IPS-NIHi7 (cell line): ENCODE data around the gene CC2D1A.

Experiments
- DNase-seq: peaks from one replicate; pipeline ENCODE4 v3.0.0; 2012; ENCODE audit warnings: mixed read lengths; ENCODE audit errors: extremely low spot score

The CC2D1A gene

DNA sequence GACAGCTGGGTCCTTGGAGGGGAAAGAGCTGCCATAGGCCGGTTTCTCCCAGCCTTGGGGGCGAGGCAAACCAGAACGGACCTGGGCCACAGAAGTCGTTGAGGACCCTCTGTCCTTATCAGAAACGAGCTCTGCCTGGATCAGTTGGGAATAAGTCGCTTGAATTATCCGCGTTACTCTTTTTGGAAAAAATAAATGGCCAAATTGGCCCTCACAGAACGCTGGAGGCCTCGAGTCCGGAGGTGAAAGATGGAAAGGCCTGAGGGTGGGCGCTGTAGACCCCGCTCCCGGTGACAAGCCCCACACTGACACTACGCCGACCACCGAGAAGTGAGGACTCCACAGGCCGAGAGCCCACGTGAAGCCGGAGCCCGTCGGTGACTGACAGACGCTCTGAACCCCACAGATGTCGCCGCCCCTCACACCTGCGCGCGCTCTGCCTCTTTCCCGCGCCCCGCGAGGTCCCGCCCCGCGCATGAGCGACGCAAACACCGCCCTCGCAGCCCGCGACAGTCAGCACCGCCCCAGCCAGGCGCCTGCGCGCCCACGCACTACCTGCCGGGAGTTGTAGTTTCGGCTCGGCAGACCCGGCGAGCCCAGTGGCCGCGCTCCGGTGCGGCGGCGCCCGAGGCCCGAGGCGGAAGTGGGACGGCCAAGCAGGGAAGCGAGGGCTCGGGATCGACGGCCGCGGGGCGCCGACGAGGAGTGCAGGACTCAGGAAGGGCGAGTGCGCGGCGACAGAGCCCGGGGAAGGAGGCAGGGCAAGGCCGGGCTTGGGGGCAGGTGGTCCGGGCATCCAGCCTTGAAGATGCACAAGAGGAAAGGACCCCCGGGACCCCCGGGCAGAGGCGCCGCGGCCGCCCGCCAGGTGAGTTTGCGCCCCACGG, at the start of gene CC2D1A, which contains the start of gene BRME1:
TSS of gene CC2D1A (plus strand) at position 568 of the 887 bp plus-strand sequence. CDS start at position 809, 241 bp downstream.
TSS of gene BRME1 (minus strand) at position 484 of the 887 bp plus-strand sequence. CDS start 1,225 bp downstream, outside the sequence.
- peak; percentile 99 for DNase-seq

DNA sequence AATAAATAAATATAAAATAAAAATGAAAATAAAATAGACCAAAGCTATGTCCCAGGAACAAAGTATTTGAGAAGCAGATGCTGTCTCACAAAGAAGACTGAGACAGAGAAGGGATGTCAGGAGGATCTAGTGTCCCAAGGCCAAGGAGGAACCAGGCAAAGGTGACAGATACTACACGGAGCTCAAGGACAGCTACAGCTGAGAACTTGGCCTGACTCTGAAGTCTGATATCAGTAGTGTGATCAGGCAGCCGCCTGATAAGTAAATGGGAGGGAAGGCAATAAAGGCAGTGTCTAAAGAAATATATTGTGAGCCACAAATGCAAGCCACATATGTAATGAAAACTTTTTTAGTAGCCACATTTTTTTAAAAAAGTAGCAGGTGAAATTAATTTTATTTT, 49.5 kb upstream of the CC2D1A start:
- no peak for DNase-seq

DNA sequence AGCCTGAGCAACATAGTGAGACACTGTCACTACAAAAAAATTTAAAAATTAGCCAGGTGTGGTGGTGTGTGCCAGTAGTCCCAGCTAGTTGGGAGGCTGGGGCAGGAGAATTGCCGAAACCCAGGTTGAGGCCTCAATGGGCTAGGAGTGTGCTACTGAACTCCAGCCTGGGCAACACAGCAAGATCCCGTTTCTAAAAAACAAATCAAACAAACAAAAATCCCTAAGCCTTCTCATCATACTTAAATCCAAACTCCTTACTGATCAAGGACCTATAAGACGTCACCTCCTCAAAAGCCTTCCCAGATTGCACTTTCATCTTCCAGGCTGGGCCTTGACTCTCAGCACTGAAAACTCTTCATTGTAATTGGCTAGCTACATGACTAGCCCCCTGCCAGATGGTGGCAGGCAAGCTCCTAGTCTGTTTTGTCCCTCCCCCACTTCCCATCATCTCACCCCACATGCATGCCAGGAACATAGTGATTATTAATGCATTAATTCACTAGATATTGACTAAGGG, 46.6 kb upstream of the CC2D1A start:
- DNase-seq = no peak

DNA sequence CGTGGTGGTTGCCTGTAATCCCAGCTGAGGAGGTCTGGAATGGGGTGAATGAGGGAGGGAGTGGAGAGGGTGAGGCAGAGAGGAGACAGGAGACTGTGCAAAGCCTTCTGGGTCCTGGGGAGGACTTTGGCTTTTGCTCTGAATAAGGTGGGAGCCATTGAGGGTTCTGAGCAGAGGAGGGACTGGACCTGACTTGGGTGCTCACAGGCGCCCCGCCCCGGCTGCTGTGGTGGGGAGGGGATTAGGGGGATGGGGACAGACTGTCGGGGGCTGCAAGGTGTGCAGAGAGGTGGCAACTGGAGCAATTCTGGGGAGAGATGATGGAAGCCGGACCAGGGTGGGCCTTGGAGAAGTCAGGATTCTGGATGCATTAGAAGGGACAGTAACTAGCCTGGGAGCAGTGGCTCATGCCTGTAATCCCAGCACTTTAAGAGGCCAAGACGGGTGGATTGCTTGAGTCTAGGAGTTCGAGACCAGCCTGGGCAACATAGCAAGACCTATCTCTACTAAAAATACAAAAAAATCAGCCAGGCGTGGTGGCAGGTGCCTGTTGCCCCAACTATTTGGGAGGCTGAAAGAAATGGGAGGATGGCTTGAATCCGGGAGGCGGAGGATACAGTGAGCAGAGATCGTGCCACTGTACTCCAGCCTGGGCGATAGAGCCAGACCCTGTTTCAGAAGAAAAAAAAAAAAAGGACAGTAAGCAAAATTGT, 45.2 kb upstream of the CC2D1A start:
- DNase-seq = no peak

DNA sequence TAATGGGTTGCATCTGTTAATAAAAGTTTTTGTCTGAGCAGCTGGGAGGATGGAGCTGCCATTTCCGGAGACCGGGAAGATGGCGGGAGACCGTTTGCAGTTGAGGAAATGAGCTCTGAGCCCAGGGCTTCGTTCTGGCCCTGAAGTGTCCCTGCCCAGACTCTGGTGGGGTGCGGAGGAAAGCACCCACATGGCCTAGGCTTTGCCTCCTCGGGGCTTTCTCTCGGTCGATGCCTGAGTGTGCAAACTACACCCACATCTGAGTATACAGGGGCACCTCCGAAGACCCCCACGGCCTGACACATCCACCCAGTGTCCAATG, 44.6 kb upstream of the CC2D1A start:
- no peak for DNase-seq

DNA sequence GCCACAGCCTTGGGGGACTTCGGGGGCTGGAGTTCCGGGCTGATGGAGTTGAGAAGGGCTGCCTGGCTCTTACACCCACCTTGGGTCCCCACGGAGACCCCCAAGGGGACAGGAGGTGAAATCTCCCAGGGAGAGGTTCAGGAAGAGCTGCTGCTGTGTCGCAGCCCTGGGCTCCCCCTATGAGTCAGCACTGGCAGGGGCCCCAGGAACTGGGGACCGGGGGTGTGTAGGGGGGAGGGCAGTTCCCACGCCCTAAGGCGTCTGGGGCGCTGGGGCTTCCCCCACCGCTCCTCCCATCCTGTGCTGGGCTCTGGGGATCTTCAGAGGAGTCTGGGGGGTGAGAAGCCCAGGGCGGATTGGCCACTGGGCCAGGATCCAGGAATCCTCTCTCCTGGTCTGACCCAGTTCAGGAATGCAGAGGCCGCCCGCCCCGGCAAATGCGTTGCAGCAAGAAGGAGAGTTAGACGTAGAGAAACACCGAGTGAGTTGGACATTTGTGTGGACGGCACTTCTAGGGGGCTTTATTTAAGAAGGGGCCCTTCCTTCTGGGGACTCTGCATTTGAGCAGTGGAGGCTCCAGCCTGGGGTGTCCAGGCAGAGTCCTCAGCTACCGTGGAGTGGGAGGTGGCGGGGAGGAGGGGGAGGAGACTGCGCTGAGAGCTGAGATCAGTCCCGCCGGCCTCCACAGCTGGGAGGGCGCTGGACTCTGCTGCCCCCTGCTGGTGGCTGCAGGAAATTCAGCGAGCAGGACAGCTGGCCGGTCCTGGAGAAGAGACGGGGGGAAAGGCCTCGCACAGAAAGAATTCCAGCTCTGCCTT, 44.1 kb upstream of the CC2D1A start:
- peak; percentile 91 for DNase-seq

DNA sequence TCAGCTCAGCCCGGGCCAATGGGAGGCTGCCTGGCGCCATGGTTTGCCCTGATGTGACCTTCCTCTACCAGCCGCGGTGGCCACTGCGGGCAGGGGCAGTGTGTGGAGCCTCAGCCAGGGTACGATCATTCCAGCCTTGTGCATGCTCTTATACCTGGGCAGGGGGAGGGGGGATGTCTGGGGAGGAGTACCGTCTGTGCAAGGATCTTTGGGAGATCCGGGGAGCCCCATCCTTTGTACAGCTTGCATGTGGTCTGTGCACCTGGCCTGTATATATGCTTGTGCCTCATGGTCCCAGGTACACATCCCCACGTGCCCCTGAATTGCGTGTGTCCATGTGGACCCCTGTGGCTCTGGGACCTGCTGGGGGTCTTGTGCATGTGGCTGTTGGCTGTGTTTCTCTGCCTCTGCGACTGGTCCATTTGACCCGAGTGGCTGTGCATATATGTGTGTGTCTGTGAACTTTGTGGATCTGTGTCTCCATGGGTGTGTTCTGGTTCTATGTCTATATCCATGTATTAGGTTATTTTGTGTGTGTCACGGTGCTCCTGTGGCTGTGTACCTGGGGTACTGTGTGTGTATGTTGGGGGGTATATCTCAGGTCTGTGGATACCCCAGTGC, 41.8 kb upstream of the CC2D1A start:
- no peak for DNase-seq

DNA sequence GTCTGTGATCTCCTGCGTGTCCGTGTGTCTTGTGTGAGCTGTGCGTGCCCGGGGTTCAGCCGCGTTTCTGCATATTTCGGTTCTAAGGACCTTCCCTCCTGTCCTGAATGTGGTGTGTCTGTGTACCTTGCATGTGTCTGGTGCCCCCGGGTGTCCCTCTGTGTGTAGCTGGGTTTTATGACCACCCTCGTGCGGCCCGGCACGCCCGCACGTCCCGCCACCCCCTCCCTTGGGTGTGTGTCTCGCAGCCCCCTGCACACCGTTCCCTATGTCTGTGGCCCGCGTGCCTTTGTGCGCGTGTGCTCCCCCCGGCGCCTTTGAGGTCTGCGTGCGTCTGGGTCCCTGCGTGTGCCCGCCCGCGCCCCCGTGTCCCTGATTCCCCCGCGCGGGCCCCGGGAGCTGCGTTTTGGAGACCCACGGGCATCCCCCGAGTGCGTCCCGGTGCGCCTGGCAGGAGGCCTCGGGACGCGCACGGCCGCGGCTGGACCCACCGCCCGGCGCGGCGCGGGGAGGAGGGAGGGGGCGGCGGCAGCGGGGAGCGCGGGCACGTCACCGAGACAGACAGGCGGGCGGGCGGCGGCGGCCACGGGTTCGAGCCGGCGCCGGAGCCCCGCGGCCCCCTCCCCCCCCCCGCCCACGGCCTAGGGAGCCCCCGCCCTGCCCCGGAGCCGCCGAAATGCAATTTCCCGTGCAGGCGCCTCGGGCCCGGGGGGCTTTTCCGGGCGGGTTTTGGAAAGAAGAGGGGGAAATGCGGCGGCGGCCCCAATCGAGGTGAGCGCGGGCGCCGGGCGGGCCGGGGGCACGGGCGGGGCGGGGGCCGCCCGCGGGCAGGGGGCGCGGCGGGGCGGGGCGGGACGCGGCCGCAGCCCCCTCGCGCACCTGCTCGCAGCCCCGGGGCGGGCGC, 41.1 kb upstream of the CC2D1A start:
- DNase-seq = no peak

DNA sequence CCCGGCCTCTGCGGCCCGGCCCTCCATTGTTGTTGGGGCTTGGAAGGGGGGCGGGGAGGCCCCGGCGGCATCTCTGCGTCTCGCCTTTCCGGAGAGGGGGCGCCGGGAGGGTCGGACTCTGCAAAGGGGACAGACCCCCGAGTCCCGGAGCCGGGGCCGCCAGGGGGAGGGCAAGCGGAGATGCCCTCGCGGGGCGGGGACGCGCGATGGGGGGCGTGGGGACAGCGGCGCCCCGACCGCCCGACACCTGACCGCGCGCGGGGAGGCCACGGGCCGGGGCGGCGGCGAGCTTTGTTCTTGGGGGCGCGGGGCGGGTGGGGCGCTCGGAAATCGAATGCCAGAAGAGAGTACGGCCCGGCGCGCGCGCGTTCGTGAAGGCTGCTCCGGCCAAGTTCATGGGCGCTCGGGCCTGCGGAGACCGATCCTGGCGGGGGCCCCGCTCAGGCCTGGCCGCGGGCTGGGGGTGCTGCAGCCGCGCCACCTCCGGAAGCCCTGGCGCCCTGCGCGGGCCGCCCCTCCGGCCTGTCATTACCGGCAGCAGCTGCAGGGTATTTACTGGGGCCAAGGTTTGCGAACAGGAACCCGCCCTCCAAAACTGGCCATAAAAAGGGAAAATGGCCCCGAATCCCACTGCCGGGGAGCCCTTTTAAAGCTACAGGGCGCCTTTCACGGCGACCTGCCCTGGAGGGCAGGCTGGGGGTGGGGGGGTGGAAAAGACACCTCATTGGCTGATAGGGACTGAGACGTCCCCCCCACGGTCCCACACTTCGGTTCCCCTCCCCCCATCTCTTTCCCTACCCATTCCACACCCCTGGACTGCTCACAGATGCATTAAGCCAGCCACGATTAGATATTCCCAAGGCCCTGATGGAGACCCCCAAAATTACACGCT, 40.2 kb upstream of the CC2D1A start:
- DNase-seq = no peak

DNA sequence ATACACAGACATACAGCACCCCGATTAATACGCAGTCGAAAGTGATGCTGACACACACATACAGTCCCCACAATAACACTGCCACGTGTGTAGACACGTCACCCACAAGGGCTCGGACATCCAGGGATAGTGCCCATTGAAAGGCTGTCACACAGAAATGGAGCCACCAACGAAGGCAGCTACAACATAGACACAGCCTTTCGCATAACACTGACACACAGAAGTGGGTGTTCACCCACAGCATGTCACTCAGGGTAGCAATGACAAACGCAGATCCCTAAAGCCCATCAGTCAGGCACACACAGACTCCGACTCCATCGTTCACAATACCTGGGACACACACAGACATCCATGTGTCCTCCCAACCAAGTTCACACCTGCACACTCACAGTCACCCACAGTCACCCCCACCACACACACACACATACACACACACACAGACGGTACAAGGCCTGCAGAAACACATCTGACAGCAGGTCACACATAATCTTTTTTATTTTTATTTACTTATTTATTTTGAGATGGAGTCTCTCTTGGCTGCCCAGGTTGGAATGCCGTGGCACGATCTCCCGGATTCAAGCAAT, 39.4 kb upstream of the CC2D1A start:
- DNase-seq = no peak

DNA sequence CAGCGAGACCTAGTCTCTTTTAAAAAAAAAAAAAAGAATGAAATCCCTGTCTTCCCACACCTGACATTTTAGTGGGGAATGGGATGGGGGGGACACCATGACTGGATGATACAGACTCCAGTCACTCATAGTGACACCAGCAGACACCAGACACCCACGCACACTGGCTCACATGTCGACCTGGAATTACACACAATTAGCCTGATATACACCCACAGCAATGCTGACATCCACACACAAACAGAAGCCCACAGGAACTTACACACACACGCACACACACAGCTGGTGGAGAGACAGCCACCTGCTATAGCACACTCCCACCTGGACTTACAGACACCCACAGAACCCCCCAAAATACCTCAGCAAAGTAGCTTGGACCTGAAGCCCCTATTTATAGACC, 37.3 kb upstream of the CC2D1A start:
- DNase-seq = no peak

DNA sequence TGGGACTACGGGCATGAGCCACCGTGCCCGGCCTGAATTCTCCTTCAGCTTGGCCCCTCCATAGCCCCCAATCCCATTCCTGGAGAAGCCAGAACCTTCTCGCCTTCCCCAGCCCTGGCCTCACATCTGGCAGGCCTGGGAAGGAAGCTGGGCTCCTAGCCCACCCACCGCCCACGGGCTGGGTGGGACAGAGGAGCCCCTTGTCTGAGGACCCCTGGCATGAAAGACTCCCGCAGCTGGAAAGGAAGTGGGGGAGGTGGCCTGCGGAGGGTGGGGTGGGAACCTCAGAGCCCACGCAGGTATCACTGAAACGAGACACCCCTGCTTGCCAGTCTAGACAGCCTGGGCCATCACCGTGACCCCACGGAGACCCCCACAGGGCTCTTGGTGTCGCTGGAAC, 36.7 kb upstream of the CC2D1A start:
- DNase-seq = no peak

DNA sequence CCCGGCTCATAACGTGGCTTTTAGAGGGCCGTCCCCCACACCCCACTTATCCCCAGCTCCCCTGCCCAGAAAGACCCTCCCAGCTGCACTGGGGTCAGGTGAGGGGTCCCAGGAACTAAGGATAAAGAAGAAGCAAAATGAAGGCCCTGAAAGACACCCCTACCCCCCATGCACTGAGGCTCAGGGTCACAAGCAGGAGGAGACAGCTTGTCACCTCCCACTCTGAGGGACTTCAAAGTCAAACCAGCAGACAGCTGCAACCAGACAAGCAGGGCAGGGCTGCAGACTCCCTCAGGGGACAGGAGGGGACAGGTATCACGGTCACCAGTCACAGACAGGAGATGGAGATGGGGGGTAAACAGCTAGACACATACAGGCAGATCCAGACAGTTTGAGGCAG, 35.1 kb upstream of the CC2D1A start:
- no peak for DNase-seq

DNA sequence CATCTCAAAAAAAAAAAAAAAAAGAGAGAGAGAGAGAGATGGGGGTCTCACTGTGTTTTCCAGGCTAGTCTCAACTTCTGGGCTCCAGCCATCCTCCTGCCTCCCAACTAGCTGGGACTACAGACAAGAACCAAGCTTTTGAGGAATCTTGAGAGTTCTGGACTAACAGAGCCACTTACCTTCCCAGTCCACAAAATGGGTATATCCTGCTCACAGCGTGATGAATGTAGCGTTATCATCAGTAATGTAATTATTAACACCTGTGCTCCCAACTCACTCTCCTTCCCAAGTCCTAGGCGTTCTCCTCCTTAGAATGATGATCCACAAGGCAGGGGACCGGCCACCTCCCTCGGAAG, 33.7 kb upstream of the CC2D1A start:
- no peak for DNase-seq

DNA sequence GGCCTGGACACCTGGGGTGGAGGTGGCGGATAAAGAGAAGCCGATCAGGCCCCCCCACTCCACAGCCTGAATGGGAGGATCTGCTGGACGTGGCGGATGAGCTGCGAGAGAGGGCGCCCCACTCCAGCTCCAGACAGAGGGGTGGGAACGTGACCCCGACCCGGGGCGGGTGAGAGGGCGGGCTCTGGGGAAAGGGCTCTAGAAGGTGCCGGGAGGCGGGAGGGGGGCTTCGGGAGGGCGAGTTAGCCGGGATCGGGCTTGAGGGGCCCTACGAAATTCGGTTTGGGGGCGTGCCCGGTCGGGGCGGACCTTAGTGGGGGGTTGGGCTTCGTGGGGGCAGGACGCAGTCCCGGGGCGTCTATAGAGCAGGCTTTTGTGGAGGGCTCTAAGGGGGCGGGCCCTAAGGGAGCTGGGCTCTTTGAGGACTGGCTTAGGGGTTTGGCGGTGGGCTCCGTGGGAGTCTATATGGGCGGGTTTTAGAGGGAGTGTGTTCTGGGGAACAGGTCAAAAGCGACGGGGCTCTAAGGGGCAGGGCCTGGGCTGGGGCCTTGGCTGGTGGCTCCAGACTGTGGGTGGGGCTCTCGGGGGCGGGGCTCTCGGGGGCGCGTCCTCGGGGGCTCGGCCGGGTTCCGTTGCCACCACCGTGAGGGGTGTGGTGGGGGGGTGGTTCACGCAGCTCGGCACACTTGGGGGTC, 33.2 kb upstream of the CC2D1A start:
- peak; percentile 77 for DNase-seq

DNA sequence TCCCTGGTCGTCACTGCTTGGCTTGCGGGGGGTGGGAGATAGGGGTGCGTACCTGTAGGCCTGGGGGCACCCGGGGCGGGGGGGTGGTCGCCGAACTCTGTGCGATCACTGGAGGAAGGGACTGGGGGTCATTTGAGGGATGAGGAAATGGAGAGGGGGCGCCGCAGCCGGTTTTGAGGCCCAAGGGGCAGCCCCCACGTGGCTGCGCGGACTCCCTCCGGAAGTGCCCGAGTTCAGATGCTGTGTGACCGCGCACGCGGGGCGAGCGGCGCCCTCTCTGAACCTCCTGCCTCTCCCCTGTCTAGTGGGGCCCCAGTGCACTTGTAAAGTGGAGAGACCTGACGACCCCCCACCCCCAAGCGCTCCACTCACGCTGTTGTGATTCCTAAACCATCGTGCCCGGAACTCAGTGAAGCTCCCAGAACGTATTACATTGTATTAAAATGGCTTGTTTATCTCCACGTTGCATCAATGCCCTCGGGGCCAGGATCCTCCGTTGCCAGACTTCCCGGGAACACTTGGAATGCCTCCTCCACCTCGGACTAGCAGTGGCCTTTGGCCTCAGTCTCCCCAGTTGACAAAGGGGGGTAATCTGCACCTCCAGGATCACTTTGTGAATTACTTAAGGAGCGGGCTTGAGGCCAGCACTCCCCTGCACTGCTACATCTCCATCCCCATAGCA, 32.0 kb upstream of the CC2D1A start:
- DNase-seq = no peak

DNA sequence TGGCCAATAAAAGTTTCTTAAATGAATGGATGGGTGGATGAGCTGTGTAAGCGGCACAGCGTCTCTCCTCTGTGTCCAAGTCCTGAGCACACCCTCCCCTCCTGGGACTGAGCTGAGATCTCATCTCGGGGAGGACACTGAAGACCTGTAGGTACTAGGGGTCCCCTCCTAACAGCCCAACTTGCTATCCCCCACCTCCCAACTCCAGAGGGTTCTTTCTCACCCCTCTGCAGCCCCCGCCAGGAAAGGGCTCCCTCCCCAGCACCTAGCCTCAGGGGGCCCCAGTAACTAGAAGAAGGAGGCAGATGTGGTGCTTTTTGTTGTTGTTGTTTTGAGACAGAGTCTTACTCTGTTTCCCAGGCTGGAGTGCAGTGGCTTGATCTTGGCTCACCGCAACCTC, 30.2 kb upstream of the CC2D1A start:
- DNase-seq = no peak

DNA sequence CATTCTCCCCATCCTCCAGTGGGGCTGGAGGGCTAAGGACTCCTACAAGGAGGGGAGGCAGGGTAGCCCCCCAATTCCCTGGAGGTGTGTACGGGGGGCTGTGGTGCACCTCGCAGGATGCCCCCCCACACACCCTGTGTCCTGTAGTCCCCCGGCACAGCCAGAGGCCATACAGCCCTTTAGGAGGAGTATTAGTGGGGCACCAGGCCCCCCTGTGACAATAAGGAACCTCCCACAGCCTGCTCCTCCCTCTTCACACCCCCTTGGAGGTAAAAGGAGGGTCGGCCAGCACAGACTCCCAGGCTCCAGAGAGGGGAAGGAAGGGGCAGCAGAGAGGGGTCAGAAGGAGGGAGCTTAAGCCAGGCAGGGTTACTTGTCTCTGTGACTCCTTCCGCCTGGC, 29.2 kb upstream of the CC2D1A start, which contains the start of gene NANOS3:
TSS of gene NANOS3 (plus strand) at position 301 of the 400 bp plus-strand sequence. CDS start 115 bp downstream, outside the sequence.
- no peak for DNase-seq
